NCI-H2029 (cell line): ENCODE data around the gene EXD3.

Experiments
- DNase-seq: peaks from one replicate; lab custom pipeline; 2025; lab: John Stamatoyannopoulos, UW

The EXD3 gene

GRCh38 chr9:137306066-137306849 lies 116.7 kb downstream of the EXD3 start:
- DNase-seq: no peak

DNA sequence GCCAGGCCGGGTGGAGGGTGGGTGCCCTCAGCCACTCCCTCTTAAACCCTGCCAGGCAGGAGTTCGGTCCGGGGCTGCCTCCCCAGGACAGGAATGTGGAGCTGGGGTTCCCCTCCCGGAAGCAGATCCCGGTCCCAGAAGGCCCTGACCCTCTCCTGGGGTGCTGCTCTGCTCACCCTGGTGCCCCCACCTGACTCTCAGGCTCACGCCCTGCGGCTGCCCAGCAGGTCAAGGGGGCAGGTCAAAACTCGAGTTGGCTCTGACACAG lies 117.2 kb downstream of the EXD3 start:
- no peak for DNase-seq

DNA sequence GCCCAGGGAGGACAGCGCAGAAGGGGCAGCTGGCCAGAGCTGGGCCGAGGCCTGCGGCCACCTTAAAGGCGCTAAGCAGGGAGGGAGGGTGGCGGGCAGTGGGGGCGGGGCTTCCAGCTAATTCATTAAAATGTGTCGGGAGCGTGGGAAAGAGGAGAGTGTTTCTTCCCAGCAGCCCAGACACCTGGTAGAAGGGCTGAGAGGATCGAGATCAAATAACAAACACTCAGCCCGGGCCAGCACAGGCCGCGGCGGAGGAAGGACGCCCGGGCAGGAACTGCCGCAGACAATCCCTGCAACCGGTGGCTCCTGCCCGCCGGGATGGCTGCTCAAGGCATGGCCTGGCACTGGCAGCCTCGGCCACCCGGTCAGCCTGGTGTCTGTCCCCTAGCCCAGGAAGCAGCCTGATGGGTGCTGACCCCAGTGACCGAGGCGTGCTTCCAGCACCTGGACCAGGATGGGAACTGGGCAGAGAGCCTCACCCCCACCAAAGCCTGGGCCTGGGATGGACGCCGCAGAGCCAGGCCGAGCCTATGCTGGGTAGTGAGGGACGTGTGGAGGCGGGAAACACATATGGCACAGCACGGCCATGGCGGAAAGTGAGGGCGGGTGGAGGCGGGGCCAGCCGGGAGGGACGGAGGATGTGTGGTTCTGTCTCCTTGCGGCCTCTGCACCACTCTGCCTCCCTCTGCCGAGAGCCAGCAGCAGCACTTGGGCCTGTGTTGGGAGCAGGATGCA lies 117.7 kb downstream of the EXD3 start:
- peak; percentile 90 for DNase-seq

- no peak for DNase-seq
These were observed 118.4 kb downstream of the EXD3 start for GRCh38 chr9:137304383-137305059.

DNA sequence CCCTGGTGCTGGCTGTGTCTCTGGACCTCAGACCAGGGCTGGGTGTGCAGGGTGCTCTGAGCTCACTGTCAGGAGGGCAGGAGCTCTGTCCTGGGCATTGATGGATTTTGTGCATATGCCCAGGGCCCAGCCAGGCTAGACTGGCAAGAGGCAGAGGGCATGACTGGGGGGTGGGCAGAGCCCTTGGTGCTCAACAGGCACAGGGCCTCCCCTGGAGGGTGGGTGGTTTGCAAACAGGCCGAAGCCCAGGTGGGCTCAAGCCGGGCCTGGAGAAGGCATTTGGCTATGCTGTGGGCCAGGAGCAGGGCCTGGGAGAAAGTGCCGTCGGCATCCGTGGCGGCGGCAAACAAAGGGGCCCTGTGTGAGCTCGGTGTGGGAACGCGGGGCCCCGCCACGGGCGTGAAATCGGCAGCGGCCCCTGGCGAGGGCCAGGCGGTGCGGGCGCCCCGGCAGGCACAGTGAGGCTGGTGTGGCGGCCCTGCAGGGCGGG lies 119.0 kb downstream of the EXD3 start:
- no peak for DNase-seq

DNA sequence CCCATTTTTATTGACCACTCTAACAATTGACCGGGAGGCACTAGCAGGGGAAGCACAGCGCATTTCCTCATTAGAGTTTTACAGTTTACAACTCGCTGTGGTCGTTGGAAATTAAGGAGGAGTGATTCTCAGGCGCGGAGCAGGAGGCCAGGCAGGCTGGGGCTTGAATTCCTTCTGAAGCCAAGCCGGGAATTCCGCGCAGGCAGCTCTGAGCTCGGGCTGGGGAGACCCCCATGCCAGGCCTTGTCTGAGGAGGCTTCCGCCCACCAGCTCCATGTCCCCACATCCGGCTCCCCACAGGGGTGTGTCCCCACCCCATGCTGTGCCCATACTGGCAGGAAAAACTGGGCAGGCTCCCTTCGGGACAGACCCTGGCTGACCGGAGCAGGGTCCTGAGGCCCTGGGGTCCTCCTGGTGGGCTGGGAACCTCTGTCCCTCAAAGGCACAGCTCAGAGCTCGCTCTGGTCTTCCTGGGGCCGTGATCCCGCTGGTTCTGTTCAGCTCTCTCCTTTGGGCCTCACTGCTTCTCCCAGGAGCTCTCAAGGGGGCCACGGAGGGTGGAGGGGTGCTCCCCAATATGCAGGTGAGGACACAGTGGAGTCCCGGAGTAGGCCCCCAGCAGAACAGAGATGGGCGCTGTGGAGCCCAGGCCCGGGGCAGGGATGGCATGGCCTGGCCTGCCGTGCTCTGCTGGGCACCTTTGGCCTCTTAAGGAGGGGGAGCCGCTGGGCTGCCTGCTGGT lies 119.6 kb downstream of the EXD3 start:
- no peak for DNase-seq

DNA sequence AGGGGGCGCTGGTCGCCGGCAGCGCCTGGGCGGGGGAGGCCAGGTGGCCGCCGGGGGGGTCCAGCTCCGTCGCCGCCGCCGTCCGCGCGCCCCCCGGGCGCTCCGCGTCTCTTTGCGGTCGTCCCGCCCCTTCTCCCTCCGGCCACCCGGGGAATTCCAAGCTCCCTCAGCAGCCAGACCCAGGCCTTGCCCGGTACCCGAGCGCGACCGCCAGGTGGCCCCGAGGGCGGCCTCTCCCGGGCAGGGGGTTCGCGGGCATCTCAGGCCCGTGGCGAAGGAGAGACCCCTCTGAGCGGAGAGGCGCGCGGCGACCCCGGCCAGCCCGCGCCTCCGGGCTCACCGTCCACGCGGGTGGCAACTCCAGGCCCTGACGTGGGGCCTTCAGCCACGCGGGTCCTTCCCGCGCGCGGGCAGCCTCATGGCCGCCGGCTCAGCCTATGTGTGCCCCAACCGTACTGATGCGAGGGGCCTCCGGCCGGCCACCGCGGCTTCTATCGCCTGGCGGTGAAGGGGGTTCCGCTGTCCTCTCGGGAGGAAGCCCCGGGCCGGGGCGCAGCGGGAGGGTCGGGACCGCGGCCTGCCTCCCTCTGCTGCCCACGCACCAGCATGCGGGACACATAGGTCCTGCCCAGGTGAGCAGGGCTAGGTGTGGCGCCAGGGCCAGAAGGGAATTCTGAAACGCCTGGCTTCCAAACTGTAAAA lies 120.4 kb downstream of the EXD3 start:
- DNase-seq: peak; percentile 53

DNA sequence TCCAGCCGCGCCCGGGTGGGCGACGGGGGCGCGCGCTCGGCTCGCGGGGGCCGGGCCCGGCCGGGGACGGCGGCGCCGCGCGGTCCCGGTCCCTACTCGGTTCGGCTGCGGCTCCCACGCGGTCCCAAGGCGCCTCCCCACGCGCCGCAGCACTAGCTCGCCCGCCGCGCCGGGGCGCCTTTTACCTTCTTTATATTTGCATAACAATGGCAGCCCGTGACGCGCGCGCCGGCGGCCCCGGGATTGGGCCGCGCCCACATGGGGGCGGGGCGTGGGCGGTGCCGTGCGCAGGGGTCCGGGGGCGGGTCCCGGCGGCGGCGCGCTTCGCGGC lies 120.9 kb downstream of the EXD3 start, which contains the start of gene NRARP:
Gene NRARP, minus strand, starts transcription at position 154 of the 331 bp plus-strand sequence. CDS start 343 bp downstream, outside the sequence.
- DNase-seq: peak; percentile 81

DNA sequence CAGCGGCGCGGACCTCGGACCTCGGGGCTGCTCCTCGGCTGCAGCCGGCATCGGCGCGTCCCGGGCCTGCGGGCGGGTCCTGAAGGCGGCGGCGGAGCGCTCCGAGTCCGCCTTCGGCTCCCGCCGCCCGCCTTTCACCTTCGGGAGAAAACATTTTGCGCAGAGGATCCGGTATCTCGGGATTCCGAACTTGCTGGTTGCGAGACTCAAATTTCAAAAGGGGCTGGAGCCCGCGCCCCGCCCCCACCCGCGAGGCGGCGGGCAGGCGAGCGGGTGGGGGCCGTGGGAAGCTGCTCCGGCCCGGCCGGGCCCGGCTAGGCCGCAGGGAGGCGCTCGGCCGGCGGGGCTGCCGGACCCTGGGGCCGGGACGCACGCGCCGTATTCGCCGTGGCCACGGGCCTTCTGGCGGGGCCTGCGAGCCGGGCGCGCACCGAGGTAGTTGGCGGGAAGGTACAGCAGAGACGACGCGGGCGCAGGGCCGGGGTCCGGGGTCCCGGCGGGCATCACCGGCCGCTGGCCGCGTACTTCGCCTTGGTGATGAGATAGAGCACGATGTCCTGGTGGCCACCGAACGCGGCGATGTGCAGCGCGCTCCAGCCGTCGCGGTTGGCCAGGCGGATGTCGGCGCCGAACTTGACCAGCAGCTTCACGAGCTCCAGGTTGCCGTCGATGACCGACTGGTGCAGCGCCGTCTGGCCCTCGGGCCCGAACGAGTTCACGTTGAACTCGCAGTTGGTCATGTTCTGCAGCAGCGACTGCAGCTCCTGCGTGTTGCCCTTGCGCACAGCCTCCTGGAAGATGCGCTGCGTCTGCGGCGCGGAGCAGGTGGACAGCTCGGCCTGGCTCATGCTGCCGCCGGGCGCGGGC lies 121.6 kb downstream of the EXD3 start:
- no peak for DNase-seq

DNA sequence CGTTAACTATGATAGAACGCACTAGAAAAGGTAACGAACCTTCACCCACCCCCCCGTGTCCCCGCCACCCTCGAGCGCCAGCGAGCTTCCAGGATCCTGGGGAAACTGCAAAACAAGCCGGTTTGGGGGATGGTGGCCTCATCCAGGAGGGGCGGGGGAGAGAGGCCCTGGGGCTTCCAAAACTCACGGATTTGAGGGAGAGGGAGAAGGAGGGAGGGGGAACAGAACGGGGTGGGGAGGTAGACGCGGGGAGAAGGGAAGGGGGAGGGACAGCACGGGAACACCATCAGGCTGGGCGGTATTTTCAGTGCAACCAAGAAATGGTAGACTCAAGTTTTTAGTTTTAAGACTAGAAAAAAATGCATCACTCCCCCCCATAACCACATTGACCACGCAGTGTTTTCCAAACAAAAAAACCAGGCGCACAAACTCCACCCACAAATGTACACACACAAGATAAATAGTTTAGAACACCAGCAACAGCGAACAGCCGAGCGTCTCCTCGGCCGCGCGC lies 122.3 kb downstream of the EXD3 start:
- no peak for DNase-seq

- no peak for DNase-seq
These were observed 123.0 kb downstream of the EXD3 start for GRCh38 chr9:137299938-137300337.

DNA sequence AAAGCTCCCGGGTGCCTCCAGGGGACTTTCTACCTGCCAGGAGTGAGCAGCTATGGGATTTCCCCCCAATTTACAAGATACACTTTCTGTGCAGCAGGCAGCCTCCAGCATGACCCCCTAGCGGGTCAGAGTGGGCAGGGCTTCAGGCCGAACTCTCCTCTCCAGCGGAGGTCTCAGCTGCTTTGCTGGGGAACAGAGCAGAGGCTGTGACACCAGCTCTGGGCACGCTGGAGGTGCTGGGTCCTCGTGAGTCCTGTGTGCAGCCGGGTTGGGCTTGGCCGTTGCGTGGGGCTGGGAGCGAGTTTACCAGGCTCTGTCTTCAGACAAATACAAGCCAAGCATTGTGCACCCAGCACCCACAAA lies 123.8 kb downstream of the EXD3 start:
- no peak for DNase-seq

- no peak for DNase-seq
These were observed 124.4 kb downstream of the EXD3 start for GRCh38 chr9:137298401-137299202.

DNA sequence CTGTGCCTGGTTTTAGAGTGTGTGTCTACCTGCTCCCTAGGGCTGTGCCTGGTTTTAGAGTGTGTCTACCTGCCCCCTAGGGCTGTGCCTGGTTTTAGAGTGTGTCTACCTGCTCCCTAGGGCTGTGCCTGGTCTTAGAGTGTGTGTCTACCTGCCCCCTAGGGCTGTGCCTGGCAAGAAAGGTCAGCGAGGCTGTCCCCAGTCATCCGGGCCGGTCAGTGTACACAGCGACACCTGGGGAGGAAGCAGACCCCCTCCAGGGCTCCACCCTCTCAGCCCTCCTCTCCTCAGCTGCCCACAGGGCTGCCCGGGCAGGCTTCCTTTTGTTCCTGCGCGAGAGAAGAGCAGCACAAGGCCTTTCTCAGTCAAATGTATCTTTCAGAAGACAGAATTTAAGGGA lies 125.0 kb downstream of the EXD3 start:
- no peak for DNase-seq

DNA sequence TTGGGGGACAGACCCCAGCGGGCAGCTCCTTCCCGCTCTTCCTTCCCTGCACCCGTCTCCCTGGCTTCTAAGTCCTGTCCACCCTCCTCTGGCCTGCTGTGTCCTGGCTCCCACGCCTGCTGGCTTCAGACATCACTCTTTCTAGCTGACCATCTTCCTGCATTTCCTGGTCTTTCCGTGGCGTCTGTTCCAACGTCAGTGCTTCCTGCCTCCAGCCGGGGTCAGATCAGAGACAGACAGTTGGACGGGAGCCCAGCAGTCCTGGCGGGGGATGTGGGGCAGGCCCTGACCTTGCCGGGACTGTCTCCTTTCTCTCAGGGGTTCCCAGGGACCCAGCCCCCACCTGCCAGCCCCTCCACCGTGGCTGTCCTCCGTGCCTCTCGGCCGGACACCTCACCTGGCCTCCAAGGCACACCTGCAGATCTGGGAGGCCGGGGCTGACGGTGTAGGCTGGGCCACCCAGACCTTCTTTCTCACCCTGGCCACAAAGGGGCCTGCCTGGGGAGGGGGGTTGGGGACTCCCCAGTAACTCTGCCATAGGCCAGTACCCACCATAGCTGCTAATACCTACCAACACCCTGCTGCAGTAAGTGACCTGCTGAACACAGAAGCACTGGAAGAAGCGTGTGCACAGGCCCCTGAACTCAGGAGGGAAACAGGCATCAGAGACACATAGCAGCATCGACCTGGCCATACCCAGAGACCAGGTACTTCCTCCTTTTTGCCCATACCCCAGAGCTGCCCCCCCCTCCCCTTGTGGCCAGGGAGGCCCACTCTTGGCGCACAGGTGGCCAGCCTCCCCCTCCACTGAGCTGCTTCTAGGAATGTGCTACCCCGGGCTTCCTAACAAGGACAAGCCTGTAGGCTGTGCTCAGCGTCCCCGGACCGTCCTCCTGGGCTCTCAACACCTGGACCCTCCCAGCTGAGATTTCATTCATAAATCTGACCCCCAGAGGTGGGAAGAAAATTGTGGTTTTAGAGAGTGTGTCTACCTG lies 126.0 kb downstream of the EXD3 start:
- no peak for DNase-seq

DNA sequence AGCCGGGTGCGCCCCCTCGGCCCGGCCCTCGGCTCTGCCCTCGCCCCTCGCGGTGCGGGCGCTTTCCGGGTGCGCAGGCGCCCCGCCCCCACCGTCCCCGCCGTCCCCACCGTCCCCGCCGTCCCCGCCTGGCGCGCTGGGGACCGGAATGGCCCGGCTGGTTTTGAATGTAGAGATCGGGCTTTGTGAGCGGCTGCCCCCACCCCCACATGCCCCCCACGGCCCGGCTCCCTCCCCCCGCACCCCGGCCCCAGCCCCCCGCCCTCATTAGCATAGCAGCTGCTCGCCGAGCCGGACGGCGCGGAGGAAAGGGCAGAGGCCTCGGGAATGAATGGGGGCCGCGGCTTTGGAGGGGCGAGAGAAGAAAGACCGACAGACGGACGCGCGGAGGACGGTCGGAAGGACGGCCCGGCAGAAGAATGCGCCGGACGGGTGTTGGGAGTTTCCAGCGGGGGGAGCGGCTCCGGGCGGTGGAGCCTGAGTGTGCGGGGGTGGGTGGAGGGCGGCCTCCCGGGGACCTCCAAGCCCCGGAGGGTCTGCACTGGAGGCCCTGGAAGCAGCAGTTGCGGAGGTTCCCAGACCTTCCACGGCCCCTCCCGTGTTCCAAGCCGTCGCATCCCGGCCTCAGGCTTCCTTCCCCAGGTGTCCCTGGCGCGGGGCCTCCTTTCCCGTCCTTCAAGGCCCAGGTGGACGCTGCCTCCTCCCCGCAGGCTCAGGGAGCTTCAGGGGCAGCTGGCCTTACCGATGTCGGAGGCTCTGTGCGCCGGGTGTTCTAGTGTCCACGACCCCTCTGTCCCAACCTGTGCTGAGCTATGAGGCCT lies 126.9 kb downstream of the EXD3 start:
- DNase-seq: no peak

GRCh38 chr9:137295238-137295811 lies 127.6 kb downstream of the EXD3 start:
- no peak for DNase-seq
